ENCODE results near the gene EBLN2.

- TF ChIP-seq, protein P1, sequence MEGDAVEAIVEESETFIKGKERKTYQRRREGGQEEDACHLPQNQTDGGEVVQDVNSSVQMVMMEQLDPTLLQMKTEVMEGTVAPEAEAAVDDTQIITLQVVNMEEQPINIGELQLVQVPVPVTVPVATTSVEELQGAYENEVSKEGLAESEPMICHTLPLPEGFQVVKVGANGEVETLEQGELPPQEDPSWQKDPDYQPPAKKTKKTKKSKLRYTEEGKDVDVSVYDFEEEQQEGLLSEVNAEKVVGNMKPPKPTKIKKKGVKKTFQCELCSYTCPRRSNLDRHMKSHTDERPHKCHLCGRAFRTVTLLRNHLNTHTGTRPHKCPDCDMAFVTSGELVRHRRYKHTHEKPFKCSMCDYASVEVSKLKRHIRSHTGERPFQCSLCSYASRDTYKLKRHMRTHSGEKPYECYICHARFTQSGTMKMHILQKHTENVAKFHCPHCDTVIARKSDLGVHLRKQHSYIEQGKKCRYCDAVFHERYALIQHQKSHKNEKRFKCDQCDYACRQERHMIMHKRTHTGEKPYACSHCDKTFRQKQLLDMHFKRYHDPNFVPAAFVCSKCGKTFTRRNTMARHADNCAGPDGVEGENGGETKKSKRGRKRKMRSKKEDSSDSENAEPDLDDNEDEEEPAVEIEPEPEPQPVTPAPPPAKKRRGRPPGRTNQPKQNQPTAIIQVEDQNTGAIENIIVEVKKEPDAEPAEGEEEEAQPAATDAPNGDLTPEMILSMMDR (conservative IDR thresholded peaks at IDR 0.05; ENCODE audit: low read length) = no peak
- no peak for TF ChIP-seq EZH2phosphoT487 (IDR thresholded peaks at IDR 0.05; ENCODE audit: borderline replicate concordance)
These were observed 19.9 kb upstream of the EBLN2 start for GRCh38 chr3:73041537-73041936.

Measured in Loucy (cell line).